ENCODE results near the gene LMO7. TPM values are rescaled to one million over a fixed set of nuclear protein-coding genes. Genes with fewer than 3 reads are reported as not detected.
"Not testable (repeated sequence)": the region's sequence is repeated elsewhere in the genome, so short reads cannot be mapped to it uniquely, and the experiment has no call there.

The LMO7 gene
- total and polyA plus RNA-seq, 8 donors = 17.1 to 214 (median 72.4) TPM

GRCh38 chr13:75670496-75670895 lies 34.4 kb downstream of the LMO7 start:
- intact Hi-C loops (cut with DNase I; ENCODE audit: low total_unique reads) = no loop called here
- WGBS, 5 donors = 59 to 72% (median 65%) methylated on average over 1 of the region's 1 CpG
- H3K4me1 ChIP-seq = no peaks in the 10 kb centered on the region
- no peak overlapping the region for H3K27ac ChIP-seq
- no peak overlapping the region for H3K4me3 ChIP-seq
- no peaks in the 10 kb centered on the region for H3K36me3 ChIP-seq
- H3K27me3 ChIP-seq = no peaks in the 10 kb centered on the region
- H3K9me3 ChIP-seq = no peaks in the 10 kb centered on the region
- TF ChIP-seq POLR2A (IDR thresholded peaks at IDR 0.05) = no peak
- TF ChIP-seq POLR2AphosphoS5 (IDR thresholded peaks at IDR 0.05) = no peak
- TF ChIP-seq CTCF (IDR thresholded peaks at IDR 0.05) = no peak
- no peak for TF ChIP-seq EP300 (IDR thresholded peaks at IDR 0.05)
- no peak for DNase-seq

GRCh38 chr13:75675421-75675820 lies 39.3 kb downstream of the LMO7 start:
- H3K36me3 ChIP-seq = no peaks in the 10 kb centered on the region
- TF ChIP-seq EP300 (IDR thresholded peaks at IDR 0.05) (no peak), POLR2A (IDR thresholded peaks at IDR 0.05) (no peak), CTCF (IDR thresholded peaks at IDR 0.05) (no peak), POLR2AphosphoS5 (IDR thresholded peaks at IDR 0.05) (no peak)
- no peak for DNase-seq
- intact Hi-C loops (cut with DNase I; ENCODE audit: low total_unique reads) = no loop called here
- no peaks in the 10 kb centered on the region for H3K27me3 ChIP-seq
- no peaks in the 10 kb centered on the region for H3K4me1 ChIP-seq
- no peaks in the 10 kb centered on the region for H3K9me3 ChIP-seq
- H3K4me3 ChIP-seq = no peak overlapping the region
- no peak overlapping the region for H3K27ac ChIP-seq

GRCh38 chr13:75679459-75679858 lies 43.3 kb downstream of the LMO7 start:
- Histone ChIP-seq H3K27me3 (no peaks in the 10 kb centered on the region), H3K4me3 (no peak overlapping the region), H3K9me3 (no peaks in the 10 kb centered on the region), H3K4me1 (no peaks in the 10 kb centered on the region), H3K36me3 (no peaks in the 10 kb centered on the region), H3K27ac (no peak overlapping the region)
- 95 to 100% (median 100%) methylated on average over 1 of the region's 1 CpG for WGBS, 5 donors
- intact Hi-C loops (cut with DNase I; ENCODE audit: low total_unique reads) = no loop called here
- TF ChIP-seq POLR2AphosphoS5 (IDR thresholded peaks at IDR 0.05) (no peak), CTCF (IDR thresholded peaks at IDR 0.05) (no peak), EP300 (IDR thresholded peaks at IDR 0.05) (no peak), POLR2A (IDR thresholded peaks at IDR 0.05) (no peak)
- DNase-seq = no peak

GRCh38 chr13:75680251-75680650 lies 44.1 kb downstream of the LMO7 start:
- not testable (repeated sequence) for H3K4me3 ChIP-seq, H3K27me3 ChIP-seq, H3K4me1 ChIP-seq, H3K36me3 ChIP-seq, H3K27ac ChIP-seq, H3K9me3 ChIP-seq, DNase-seq
- intact Hi-C loops (cut with DNase I; ENCODE audit: low total_unique reads) = loop anchor here (10.0 kb wide), 1 partner anchor 795 kb away; no protein-coding TSS in a partner anchor
- WGBS, 5 donors = 89 to 99% (median 94%) methylated on average over 2 of the region's 2 CpGs

- Histone ChIP-seq H3K27ac (no peak overlapping the region), H3K36me3 (no peaks in the 10 kb centered on the region), H3K27me3 (no peaks in the 10 kb centered on the region), H3K9me3 (no peaks in the 10 kb centered on the region), H3K4me1 (peaks cover 0 to 3% (median 0%) of the 10 kb centered on the region in 4 donors), H3K4me3 (no peak overlapping the region)
- TF ChIP-seq EP300 (IDR thresholded peaks at IDR 0.05) = no peak
- no peak for TF ChIP-seq CTCF (IDR thresholded peaks at IDR 0.05)
- TF ChIP-seq POLR2AphosphoS5 (IDR thresholded peaks at IDR 0.05) = no peak
- TF ChIP-seq POLR2A (IDR thresholded peaks at IDR 0.05) = no peak
- 77 to 87% (median 81%) methylated on average over 1 of the region's 1 CpG for WGBS, 5 donors
- no peak for DNase-seq
- intact Hi-C loops (cut with DNase I; ENCODE audit: low total_unique reads) = loop anchor here (10.0 kb wide), 1 partner anchor 792 kb away; no protein-coding TSS in a partner anchor
Measured at GRCh38 chr13:75682326-75682725, 46.2 kb downstream of the LMO7 start.

Measured in stomach (tissue), 9 donors.